Thoracic aorta (tissue), 2 donors: ENCODE data around the gene MT2A. TPM values are rescaled to one million over a fixed set of nuclear protein-coding genes. Genes with fewer than 3 reads are reported as not detected.

ENCODE experiments used
- ATAC-seq: fragments of 150-250 bp; one replicate; pipeline ENCODE4 v1.8.0; 2017; ENCODE audit warnings: low read depth; ENCODE audit not compliant: insufficient number of reproducible peaks, low FRiP score
- DNase-seq: peaks from one replicate; pipeline ENCODE4 v3.0.0-alpha.2; 2020; ENCODE audit warnings: low spot score
- H3K27ac ChIP-seq, 2 donors: fragments of 200-600 bp; sonication (generic); 1 replicate in 1 of 2; 2 replicates in 1 of 2; pipeline ENCODE4 v1.5.1; 2016; ENCODE audit warnings: mild to moderate bottlenecking in 2 of 2, moderate library complexity in 2 of 2
- H3K27me3 ChIP-seq: fragments of 200-600 bp; sonication (generic); replicated peaks from 2 replicates; pipeline ENCODE4 v1.6.0; 2016; ENCODE audit warnings: mild to moderate bottlenecking; ENCODE audit not compliant: insufficient read depth
- H3K36me3 ChIP-seq: fragments of 200-600 bp; sonication (generic); one replicate; pipeline ENCODE4 v1.5.1; 2016
- H3K4me1 ChIP-seq, 2 donors: fragments of 200-600 bp; sonication (generic); 1 replicate in 1 of 2; 2 replicates in 1 of 2; pipeline versions ENCODE4 v1.5.1 to v1.6.0; 2016; ENCODE audit warnings: low read depth in 2 of 2, mild to moderate bottlenecking in 1 of 2; ENCODE audit not compliant: control insufficient read depth in 1 of 2
- H3K4me3 ChIP-seq: fragments of 200-600 bp; sonication (generic); 2 replicates; pipeline ENCODE4 v1.5.1; 2016; ENCODE audit warnings: mild to moderate bottlenecking
- H3K9me3 ChIP-seq: fragments of 200-600 bp; sonication (generic); 2 replicates; pipeline ENCODE4 v1.5.1; 2016
- CTCF ChIP-seq: fragments of 200-600 bp; sonication (generic); IDR thresholded peaks from one replicate; pipeline ENCODE4 v1.5.1; 2019; ENCODE audit warnings: antibody characterized with exemption
- total RNA-seq, 2 donors: library from RNA; depleted of rRNA; stranded (reverse); fragments of >200 nt; gene quantifications; one replicate each; pipeline versions ENCODE4 v1.1.0 to v1.2.3, GENCODE V29; 2016

MT2A gene
- total RNA-seq, 2 donors from 2014 or later = 107 to 185 TPM

- ATAC-seq (no peak), DNase-seq (no peak)
- H3K4me1 ChIP-seq = peaks cover 5 to 32% of the 10 kb centered on the region in 2 donors
- no peaks in the 10 kb centered on the region for H3K36me3 ChIP-seq
- H3K9me3 ChIP-seq = no peaks in the 10 kb centered on the region
- no peak for TF ChIP-seq CTCF
- peak overlapping the region; percentile 85 to 86 for H3K27ac ChIP-seq
- no peak overlapping the region for H3K4me3 ChIP-seq
- H3K27me3 ChIP-seq = no peaks in the 10 kb centered on the region
Measured at GRCh38 chr16:56631197-56631596, 22.8 kb downstream of the MT2A start.

GRCh38 chr16:56631832-56632155, 23.4 kb downstream of the MT2A start:
- ATAC-seq (no peak), DNase-seq (no peak)
- Histone ChIP-seq H3K36me3 (no peaks in the 10 kb centered on the region), H3K9me3 (no peaks in the 10 kb centered on the region), H3K4me1 (peaks cover 5 to 30% of the 10 kb centered on the region in 2 donors), H3K4me3 (peak overlapping the region; percentile 77), H3K27ac (peak overlapping the region; percentile 85 to 86), H3K27me3 (no peaks in the 10 kb centered on the region)
- no peak for TF ChIP-seq CTCF

GRCh38 chr16:56632156-56632847, 23.9 kb downstream of the MT2A start, which contains the start of gene MT1M:
Gene MT1M (plus strand): TSS chr16:56632659. CDS start chr16:56632732, 73 bp downstream.
- Histone ChIP-seq H3K36me3 (no peaks in the 10 kb centered on the region), H3K27ac (peak within 1 kb of the TSS; percentile 85 to 86), H3K27me3 (no peaks in the 10 kb centered on the region), H3K4me1 (peaks cover 5 to 26% of the 10 kb centered on the region in 2 donors), H3K4me3 (peak within 1 kb of the TSS; percentile 77), H3K9me3 (no peaks in the 10 kb centered on the region)
- ATAC-seq (peak; percentile 50), DNase-seq (no peak)
- TF ChIP-seq CTCF = no peak

GRCh38 chr16:56632848-56633365, 24.5 kb downstream of the MT2A start:
- ATAC-seq (no peak), DNase-seq (no peak)
- Histone ChIP-seq H3K4me1 (peaks cover 5 to 26% of the 10 kb centered on the region in 2 donors), H3K27me3 (no peaks in the 10 kb centered on the region), H3K36me3 (no peaks in the 10 kb centered on the region), H3K27ac (peak overlapping the region; percentile 85 to 86), H3K9me3 (no peaks in the 10 kb centered on the region), H3K4me3 (peak overlapping the region; percentile 77)
- no peak for TF ChIP-seq CTCF

GRCh38 chr16:56633535-56633934, 25.2 kb downstream of the MT2A start:
- Histone ChIP-seq H3K4me1 (peaks cover 5 to 30% of the 10 kb centered on the region in 2 donors), H3K36me3 (no peaks in the 10 kb centered on the region), H3K9me3 (no peaks in the 10 kb centered on the region), H3K27me3 (no peaks in the 10 kb centered on the region), H3K4me3 (peak overlapping the region; percentile 77), H3K27ac (peak overlapping the region; percentile 85 to 86)
- TF ChIP-seq CTCF = no peak
- ATAC-seq = no peak
- DNase-seq = no peak
